Glomerular visceral epithelial cell (primary cell): ENCODE results near the gene NADK.
A peak's percentile ranks its signal among the peaks of the same experiment; 100 is the strongest.

Experiments
- DNase-seq: peaks from one replicate; pipeline ENCODE4 v3.0.0-alpha.2; 2016; ENCODE audit errors: extremely low spot score

NADK gene

DNA sequence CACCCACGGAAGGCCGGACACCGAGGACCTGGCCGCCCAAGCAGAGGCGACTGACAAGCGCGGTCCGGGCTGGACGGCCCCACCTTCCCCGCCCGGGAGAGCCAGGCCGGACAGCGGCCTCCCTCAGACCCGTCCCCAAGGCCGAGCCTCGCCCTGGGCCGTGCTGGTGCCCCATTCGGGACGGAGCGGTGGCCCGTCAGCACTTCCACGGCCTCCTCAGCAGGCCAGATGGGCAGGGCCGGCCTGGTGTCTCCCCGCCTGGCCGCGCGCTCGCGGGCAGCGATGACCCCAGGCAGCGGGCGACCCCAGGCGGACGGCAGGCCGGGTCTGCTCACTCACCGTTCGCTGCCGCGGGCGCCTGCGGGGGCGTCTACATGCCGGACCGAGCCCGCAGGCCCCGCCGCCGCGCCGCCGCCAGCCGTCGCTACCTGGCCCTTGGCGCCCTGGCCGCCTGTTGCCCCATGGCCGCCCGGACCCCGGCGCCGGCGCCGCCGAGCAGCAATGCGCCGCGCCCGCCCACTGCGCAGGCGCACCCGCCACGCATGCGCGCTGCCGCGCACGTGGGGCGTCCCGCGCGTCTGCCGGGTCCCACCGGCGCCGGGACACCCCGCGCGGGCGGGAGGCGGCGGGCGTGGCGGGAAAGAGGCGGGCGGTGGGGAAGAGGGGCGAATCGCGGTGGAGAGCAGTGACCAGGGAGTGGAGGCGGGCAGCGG is at the start of gene NADK:
NADK (minus strand) TSS at position 521 of the 713 bp plus-strand sequence. CDS start 13,064 bp downstream, outside the sequence.
- DNase-seq = peak; percentile 80

DNA sequence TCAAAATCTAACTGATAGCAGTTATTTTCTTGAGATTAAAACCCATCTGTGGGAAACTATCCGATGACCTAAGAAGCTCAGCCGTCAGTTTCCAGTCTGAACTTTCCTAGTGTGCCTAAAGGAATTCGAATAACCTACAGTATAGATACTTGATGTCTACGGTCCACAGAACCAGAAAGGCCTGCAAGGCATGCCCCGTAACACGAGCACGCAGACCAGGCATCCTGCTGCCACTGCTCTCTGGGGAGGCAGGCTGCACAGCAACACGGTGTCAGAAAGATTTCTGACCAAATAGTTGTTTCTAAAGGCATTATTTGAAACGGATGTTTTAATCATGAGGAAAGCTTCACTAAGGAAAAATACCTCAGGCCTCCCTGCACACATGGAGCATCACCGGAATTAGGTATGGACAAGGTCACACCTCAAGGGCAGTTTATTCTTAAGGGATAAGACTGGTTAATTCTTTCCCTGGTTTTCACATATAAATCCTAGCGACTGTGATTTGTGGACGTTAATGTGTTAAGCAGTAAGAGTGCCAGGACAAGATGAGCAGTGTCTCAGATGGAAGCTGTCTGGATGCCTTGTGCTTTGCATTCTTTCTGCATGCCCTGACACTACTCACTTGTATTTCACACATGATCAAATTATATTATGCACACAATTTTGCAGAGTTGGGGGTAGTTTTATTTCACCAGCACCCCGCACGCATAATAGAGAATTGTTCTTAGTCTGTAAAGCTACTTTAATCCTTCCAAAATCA is 49.0 kb upstream of the NADK start:
- DNase-seq = peak; percentile 55

DNA sequence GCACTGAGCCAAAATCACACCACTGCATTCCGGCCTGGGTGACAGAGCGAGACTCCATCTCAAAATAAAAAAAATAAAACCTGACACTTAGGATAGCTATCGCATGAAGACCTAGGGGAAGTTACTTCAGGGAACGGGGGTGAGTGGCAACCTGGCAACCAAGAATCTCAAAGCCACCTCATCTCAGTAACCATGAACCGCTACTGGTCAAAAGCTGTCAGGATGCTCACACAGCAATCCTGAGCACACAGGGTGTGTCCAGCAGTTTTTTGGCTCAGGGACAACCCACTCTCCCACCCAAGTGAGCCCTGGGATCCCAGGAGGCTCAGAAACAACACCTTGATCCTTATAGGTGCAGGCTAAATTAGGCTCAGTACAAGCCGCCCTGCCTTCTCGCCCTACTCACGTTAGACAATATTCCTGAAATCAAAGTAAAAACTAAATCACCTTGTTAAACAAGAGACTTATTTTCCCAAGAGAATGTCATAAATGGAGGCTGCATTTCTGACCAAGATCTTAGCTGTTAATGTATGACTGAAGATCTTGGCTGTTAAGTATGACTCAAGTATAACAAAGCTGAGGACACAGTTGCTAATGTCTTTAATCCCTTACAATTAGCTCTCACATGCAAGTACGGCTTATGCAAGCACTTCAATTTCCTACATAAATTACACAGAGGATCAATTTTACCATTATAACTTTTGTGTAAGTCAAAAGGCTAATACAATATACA is 48.3 kb upstream of the NADK start:
- peak; percentile 59 for DNase-seq

DNA sequence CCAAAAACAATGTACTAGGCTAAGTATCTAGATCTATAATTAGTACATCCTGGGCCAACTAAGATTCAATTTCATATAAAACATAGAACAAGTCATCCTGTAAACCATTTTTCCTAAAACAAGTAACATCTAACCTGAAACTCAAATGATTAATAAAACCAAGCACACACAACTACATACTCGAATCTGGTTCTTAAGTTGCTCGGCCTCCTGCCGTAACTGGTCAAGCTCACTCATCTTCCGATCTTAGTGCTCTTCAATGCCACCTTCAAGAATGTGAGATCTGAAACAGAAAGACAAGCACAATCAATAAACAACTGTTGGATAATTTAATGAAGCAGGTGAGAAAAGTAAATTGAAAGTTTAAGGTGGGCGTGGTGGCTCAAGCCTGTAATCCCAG is 46.9 kb upstream of the NADK start:
- no peak for DNase-seq

DNA sequence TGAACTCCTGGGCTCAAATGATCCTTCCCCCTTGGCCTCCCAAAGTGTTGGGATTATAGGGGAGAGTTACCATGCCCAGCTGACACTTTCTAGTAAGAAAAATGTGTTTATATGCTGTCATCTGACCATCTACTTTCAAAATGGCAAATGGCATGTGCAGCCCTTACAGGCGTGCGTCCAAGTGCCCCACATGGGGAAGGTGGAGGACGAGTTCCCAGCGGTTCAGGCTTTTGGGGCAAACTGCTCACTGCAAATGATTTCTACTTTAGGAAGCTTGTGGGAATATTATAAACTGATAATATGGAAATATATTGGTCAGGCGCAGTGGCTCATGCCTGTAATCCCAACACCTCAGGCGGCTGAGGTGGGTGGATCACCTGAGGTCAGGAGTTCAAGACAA is 41.5 kb upstream of the NADK start:
- DNase-seq = no peak

- DNase-seq = no peak
Measured at GRCh38 chr1:1817221-1817620, 39.0 kb upstream of the NADK start.

DNA sequence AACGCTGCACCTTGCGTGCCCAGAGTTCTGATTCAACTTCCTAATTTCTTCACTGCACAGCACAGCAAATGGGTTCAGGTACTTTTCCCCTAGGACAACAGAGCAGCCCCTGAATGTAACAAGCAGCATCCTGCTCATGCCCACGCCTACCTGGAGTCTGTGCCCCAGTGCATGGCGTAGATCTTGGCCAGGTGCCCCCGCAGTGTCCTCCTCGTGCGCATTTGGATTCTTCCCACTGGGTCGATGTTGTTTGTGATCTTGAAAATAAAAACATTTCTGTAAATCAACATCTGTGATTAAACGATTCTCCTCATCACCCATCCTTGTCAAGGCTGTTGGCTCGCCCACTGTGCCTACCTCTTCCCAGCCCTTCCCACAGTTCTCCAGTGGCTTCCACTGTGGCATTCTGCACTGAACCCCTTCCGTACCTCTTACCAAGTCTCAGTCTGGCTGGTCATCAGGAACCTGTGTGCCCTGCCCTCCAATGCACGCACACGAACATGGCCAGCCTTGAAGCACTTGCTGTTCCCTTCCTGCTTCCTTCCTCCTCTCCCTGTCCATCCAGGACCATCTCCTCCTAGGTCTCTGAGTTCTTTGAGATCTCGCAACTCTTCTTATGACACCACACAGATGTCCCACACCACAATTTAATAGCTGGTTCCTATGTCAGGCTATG is 37.5 kb upstream of the NADK start:
- no peak for DNase-seq

DNA sequence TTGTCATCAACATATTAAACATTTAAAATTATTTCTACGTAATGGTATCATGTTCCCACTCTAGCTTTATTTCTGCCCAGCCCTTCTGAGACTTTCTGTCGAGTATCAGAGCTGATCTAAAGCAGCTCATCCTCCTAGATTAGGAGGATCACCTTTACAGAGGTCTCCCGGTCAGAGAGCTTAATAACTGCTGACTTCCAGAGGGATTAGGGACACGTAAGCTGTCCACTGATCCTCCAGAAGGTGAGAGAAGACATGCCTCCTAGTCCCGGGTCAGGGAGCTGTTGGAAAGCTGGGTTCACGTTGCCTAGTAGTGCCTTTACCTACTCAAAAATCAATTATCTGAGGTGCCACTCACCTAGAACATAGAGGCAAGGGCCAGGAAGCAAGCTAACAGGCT is 31.2 kb upstream of the NADK start:
- DNase-seq = no peak

- DNase-seq = no peak
Measured at GRCh38 chr1:1808206-1808605, 29.9 kb upstream of the NADK start.

DNA sequence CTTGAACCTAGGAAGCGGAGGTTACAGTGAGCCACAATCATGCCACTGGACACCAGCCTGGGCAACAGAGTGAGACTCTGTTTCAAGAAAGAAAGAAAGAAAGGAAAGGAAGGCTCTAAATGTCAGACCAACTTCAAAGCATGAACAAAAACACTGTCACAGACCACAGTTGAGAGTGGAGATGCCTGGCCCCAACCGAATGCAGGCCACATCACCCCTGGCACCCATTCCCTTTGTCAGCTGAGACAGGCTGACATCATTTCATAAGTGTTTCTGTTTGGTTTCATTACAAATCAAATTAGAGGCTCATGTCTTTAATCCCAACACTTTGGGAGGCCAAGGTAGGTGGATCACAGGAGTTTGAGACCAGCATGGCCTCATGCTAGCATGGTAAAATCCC is 28.6 kb upstream of the NADK start:
- DNase-seq = no peak

GRCh38 chr1:1804301-1804700 is 26.0 kb upstream of the NADK start:
- DNase-seq = no peak

DNA sequence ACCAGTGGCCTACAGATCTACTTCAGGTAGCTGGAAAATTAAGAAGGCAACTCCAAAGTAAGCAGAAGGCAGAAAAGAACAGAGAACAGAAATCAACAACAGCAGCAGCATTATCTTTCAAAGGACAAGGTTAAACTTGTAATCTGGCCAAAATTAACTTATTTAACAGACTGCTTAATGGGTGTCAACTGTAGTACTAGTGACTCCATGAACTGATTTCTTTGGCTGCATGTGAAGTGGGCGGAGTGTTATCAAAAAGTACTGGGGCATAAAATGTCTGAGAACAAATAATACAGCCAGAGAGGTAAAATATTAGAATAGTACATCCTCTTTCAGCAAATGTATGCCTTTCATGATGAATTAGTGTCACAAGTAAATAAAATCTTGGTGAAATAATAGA is 24.6 kb upstream of the NADK start:
- no peak for DNase-seq

DNA sequence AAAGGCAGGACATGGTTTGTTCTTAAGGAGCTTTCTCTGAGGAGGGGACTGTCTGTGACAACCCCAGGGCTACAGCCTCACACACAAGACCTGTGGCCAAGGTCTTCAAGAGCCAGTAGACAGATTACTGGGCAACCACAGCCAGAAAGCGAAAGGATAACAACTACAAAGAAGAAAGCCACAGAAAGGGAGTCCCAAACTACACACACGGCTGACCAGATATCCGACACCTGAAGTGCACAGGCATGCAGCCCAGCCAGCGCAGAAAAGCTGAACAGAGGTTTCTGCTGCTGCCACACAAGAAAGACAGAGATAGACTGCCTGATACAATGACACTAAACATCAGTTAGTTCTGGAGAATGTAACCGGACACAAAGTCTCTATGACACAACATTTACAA is 21.4 kb upstream of the NADK start:
- DNase-seq = no peak

DNA sequence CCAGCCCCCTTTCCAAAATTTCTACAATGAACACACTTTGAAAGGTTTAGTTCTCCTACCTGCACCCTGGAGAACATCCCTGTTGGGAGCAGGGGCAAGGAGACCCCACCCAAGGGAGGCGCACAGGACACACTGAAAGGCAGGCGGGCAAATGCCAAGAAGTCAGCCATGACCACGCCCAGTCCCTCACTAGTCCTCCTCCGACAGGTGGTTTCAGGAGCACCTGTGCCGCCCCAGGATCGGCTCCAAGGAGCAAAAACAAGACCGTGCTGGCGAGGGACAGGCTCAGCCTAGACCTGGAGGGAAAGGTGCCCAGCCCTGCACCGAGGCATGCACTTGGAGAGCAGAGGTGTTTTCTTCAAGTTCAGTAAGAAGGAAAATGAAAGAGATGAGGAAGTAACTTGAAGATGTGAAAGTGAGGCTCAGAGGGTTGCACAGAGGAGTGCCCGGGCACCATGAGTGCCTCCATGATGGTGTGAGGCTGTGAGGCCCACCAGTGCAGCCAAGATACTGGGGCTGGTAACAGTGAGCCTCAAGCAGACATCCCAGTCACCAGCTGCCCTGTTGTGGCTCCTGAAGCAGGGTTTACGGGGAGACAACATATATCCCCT is 19.6 kb upstream of the NADK start:
- no peak for DNase-seq

- DNase-seq = no peak
Measured at GRCh38 chr1:1796466-1796865, 18.2 kb upstream of the NADK start.

DNA sequence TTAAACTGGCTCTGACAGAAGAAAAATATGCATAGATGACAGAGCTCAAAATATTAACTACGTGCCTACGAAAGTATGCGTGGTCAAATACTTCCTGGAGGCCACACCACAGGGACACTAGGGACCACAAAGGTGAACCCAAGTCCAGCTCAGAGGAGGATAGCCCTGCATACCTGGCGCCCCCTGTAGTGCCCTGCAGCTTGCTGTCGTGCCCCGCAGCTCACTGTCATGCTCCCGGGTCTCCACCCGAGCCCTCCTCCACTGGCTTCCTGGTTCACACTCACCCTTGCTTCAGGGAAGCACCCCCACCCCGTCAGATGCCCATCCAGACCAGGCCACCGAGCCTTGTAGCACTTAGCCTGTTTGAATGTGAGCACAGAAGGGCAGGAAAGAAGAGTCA is 16.7 kb upstream of the NADK start:
- no peak for DNase-seq

GRCh38 chr1:1793481-1794244 is 15.4 kb upstream of the NADK start:
- DNase-seq = no peak

DNA sequence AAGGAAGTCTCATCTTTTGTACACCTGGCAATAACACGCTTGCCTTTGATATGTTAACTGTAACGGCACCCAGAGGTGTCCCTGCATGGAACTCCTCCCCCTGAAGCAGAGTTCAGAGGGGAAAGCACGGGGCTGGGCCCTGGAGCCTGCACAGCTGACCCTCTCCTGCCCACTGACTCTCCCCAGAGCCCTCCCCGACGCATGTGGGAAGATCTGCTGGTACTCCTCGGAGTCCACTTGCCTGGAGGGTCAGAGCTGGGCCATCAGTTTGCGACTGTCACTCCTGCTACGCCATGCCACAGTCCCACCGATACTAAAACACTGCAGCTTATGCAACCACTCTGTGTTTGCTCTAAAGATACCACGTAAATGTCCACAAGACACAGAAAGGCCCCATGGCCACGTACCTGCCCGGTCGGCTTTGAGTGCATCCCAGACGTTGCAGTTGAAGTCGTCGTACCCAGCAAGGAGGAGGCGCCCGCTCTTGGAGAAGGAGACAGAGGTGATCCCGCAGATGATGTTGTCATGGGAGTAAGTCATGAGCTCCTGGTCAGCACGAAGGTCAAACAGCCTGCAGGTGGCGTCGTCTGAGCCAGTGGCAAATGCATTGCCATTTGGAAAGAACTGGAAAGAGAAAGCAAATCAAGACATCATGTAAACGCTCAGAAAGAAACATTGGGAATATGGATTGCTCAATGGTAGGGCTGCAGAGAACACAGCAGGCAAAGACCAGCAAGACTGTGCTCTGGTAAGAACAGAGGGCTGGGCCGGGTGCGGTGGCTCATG is 10.6 kb upstream of the NADK start:
- peak; percentile 32 for DNase-seq

DNA sequence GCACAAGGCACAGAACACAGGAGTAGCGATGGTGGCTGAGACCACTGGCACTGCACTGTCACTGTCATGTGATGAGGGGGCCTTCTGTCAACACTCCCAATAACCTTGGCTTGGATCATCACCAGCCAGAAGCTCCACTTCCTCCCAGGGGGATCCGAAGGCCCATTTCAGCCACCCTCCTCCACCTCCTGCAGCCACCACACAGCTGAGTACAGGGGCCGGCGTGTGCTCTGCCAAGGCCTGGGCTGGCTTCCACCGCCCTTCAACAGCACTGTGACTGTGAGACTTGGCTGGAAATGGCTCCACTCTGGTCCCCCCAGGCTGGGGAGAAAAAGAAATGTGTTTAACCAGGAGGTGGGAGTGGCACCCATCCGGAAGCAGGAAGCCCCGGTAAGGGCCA is 9.9 kb upstream of the NADK start:
- DNase-seq = no peak
